ENCODE measurements around the gene GLS.
A peak's percentile ranks its signal among the peaks of the same experiment; 100 is the strongest.
"Not testable (repeated sequence)": the region's sequence is repeated elsewhere in the genome, so short reads cannot be mapped to it uniquely, and the experiment has no call there.

Gene GLS

GRCh38 chr2:190880378-190881083, at the start of gene GLS:
Gene GLS (plus strand): TSS chr2:190880821. CDS start chr2:190881085, 264 bp downstream.
- peak; percentile 92 for DNase-seq

GRCh38 chr2:190831941-190832340, 48.7 kb upstream of the GLS start:
- no peak for DNase-seq

GRCh38 chr2:190834890-190835208, 45.8 kb upstream of the GLS start:
- DNase-seq, result no peak

- no peak for DNase-seq
These were observed 45.2 kb upstream of the GLS start for GRCh38 chr2:190835303-190835930.

GRCh38 chr2:190836767-190837166, 43.9 kb upstream of the GLS start:
- DNase-seq, result no peak

GRCh38 chr2:190837420-190837819, 43.2 kb upstream of the GLS start:
- DNase-seq, result peak; percentile 5

GRCh38 chr2:190837952-190838361, 42.7 kb upstream of the GLS start:
- no peak for DNase-seq

GRCh38 chr2:190838492-190838910, 42.1 kb upstream of the GLS start:
- DNase-seq, result no peak

GRCh38 chr2:190840569-190841172, 40.0 kb upstream of the GLS start:
- no peak for DNase-seq

- DNase-seq, result no peak
These were observed 38.7 kb upstream of the GLS start for GRCh38 chr2:190841707-190842505.

- DNase-seq, result no peak
These were observed 38.0 kb upstream of the GLS start for GRCh38 chr2:190842606-190843104.

- DNase-seq, result no peak
These were observed 36.5 kb upstream of the GLS start for GRCh38 chr2:190843890-190844699.

GRCh38 chr2:190844700-190845401, 35.8 kb upstream of the GLS start:
- DNase-seq, result no peak

- DNase-seq, result no peak
These were observed 33.9 kb upstream of the GLS start for GRCh38 chr2:190846746-190847145.

- DNase-seq, result no peak
These were observed 33.0 kb upstream of the GLS start for GRCh38 chr2:190847504-190848081.

- DNase-seq, result no peak
These were observed 30.8 kb upstream of the GLS start for GRCh38 chr2:190849774-190850173.

GRCh38 chr2:190853022-190853421, 27.6 kb upstream of the GLS start:
- DNase-seq, result not testable (repeated sequence)

- no peak for DNase-seq
These were observed 26.9 kb upstream of the GLS start for GRCh38 chr2:190853531-190854383.

- no peak for DNase-seq
These were observed 25.9 kb upstream of the GLS start for GRCh38 chr2:190854726-190855125.

- DNase-seq, result no peak
These were observed 25.4 kb upstream of the GLS start for GRCh38 chr2:190855245-190855644.
